ENCODE results near the gene RETNLB. TPM values are rescaled to one million over a fixed set of nuclear protein-coding genes. Genes with fewer than 3 reads are reported as not detected.

The RETNLB gene
- not detected in 2 replicates for total RNA-seq

GRCh38 chr3:108757404-108757982 is at the start of gene RETNLB:
Gene RETNLB, minus strand, starts transcription at chr3:108757410. Its CDS starts 225 bp downstream, at chr3:108757185.
- no peak within 1 kb of the TSS for H3K4me3 ChIP-seq (ENCODE audit: low read depth, low read length)
- DNase-seq (ENCODE audit: low read depth): no peak
- TF ChIP-seq CTCF (IDR thresholded peaks at IDR 0.05; ENCODE audit: insufficient read depth, low read depth, low read length): no peak

- H3K4me3 ChIP-seq (ENCODE audit: low read depth, low read length): no peak overlapping the region
- TF ChIP-seq CTCF (IDR thresholded peaks at IDR 0.05; ENCODE audit: insufficient read depth, low read depth, low read length): no peak
- DNase-seq (ENCODE audit: low read depth): no peak
These were observed 49.1 kb upstream of the RETNLB start for GRCh38 chr3:108806316-108806715.

GRCh38 chr3:108804966-108805365 is 47.8 kb upstream of the RETNLB start:
- DNase-seq (ENCODE audit: low read depth): no peak
- TF ChIP-seq CTCF (IDR thresholded peaks at IDR 0.05; ENCODE audit: insufficient read depth, low read depth, low read length): no peak
- H3K4me3 ChIP-seq (ENCODE audit: low read depth, low read length): no peak overlapping the region

GRCh38 chr3:108804437-108804836 is 47.2 kb upstream of the RETNLB start:
- H3K4me3 ChIP-seq (ENCODE audit: low read depth, low read length): no peak overlapping the region
- DNase-seq (ENCODE audit: low read depth): no peak
- no peak for TF ChIP-seq CTCF (IDR thresholded peaks at IDR 0.05; ENCODE audit: insufficient read depth, low read depth, low read length)

GRCh38 chr3:108791473-108791872 is 34.3 kb upstream of the RETNLB start:
- DNase-seq (ENCODE audit: low read depth): no peak
- TF ChIP-seq CTCF (IDR thresholded peaks at IDR 0.05; ENCODE audit: insufficient read depth, low read depth, low read length): no peak

GRCh38 chr3:108780235-108780634 is 23.0 kb upstream of the RETNLB start:
- no peak for TF ChIP-seq CTCF (IDR thresholded peaks at IDR 0.05; ENCODE audit: insufficient read depth, low read depth, low read length)
- no peak for DNase-seq (ENCODE audit: low read depth)
- no peak overlapping the region for H3K4me3 ChIP-seq (ENCODE audit: low read depth, low read length)

More at GRCh38 chr3:108791473-108791872, 34.3 kb upstream of the RETNLB start:
- no peak overlapping the region for H3K4me3 ChIP-seq (ENCODE audit: low read depth, low read length)

GRCh38 chr3:108779496-108779895 is 22.3 kb upstream of the RETNLB start:
- H3K4me3 ChIP-seq (ENCODE audit: low read depth, low read length): no peak overlapping the region
- DNase-seq (ENCODE audit: low read depth): no peak
- TF ChIP-seq CTCF (IDR thresholded peaks at IDR 0.05; ENCODE audit: insufficient read depth, low read depth, low read length): no peak
